OCI-LY7 (cell line): ENCODE measurements around the gene OPALIN. TPM values are rescaled to one million over a fixed set of nuclear protein-coding genes. Genes with fewer than 3 reads are reported as not detected.

ENCODE experiments used
- BruUV-seq: library from RNA; stranded (reverse); fragments of 400-500 nt; replicated peaks from 2 replicates; lab custom pipeline; 2021; lab: Mats Ljungman, UMichigan
- CTCF ChIA-PET: fragments of 300-600 bp; sonication (Branson Sonifier 250); formaldehyde crosslinking; loops from one replicate; lab custom pipeline; 2022; ENCODE audit warnings: antibody characterized with exemption; ENCODE audit not compliant: unreplicated experiment; lab: Charles Lee
- POLR2A ChIA-PET: fragments of 300-600 bp; sonication (Branson Sonifier 250); formaldehyde crosslinking; loops from one replicate; lab custom pipeline; 2022; ENCODE audit warnings: antibody characterized with exemption; lab: Charles Lee
- DNase-seq: peaks from one replicate; pipeline ENCODE4 v3.0.0-alpha.2; 2015; ENCODE audit warnings: low spot score
- H2AFZ ChIP-seq: fragments of 200-600 bp; sonication (generic), shearing (Covaris generic); 2 replicates; pipeline ENCODE4 v1.6.1; 2014; ENCODE audit warnings: mild to moderate bottlenecking, antibody characterized with exemption, low read length, moderate library complexity
- H3K27ac ChIP-seq: fragments of 200-600 bp; sonication (generic); 2 replicates; pipeline ENCODE4 v1.5.1; 2014; ENCODE audit warnings: mixed run types, low read depth, mild to moderate bottlenecking, moderate library complexity, low read length, inconsistent platforms; ENCODE audit not compliant: poor library complexity, severe bottlenecking
- H3K36me3 ChIP-seq: fragments of 200-600 bp; sonication (generic); 2 replicates; pipeline ENCODE4 v1.6.1; 2014; ENCODE audit warnings: mild to moderate bottlenecking, antibody characterized with exemption, low read length, moderate library complexity, mixed read lengths; ENCODE audit not compliant: insufficient read depth
- H3K4me1 ChIP-seq: fragments of 200-600 bp; sonication (generic); 2 replicates; pipeline ENCODE4 v1.5.1; 2014; ENCODE audit warnings: mild to moderate bottlenecking, low read length; ENCODE audit not compliant: insufficient read depth, poor library complexity, severe bottlenecking
- H3K4me2 ChIP-seq: fragments of 200-600 bp; sonication (generic); 2 replicates; pipeline ENCODE4 v1.6.1; 2014; ENCODE audit warnings: mild to moderate bottlenecking, low read length
- H3K4me3 ChIP-seq: fragments of 200-600 bp; sonication (generic); 2 replicates; pipeline ENCODE4 v1.5.1; 2014; ENCODE audit warnings: mild to moderate bottlenecking, low read depth, low read length; ENCODE audit not compliant: poor library complexity, severe bottlenecking
- H3K79me2 ChIP-seq: fragments of 200-600 bp; sonication (generic); 2 replicates; pipeline ENCODE4 v1.6.1; 2016; ENCODE audit warnings: low read depth, mild to moderate bottlenecking, low read length, moderate library complexity, mixed read lengths; ENCODE audit not compliant: insufficient read depth
- H3K9me2 ChIP-seq: fragments of 200-600 bp; sonication (generic); 2 replicates; pipeline ENCODE4 v1.6.1; 2016; ENCODE audit warnings: mild to moderate bottlenecking, low read length, mixed read lengths; ENCODE audit not compliant: insufficient read depth
- H3K9me3 ChIP-seq: fragments of 200-600 bp; sonication (generic); 2 replicates; pipeline ENCODE4 v1.6.1; 2014; ENCODE audit warnings: mild to moderate bottlenecking, mixed run types, low read length, mixed read lengths
- H4K20me1 ChIP-seq: fragments of 200-600 bp; sonication (generic); 2 replicates; pipeline ENCODE4 v1.6.1; 2014; ENCODE audit warnings: mild to moderate bottlenecking, antibody characterized with exemption, low read length, moderate library complexity, mixed read lengths; ENCODE audit not compliant: insufficient read depth
- CTCF ChIP-seq: fragments of 200-600 bp; sonication (generic); conservative IDR thresholded peaks from 2 replicates; pipeline ENCODE4 v1.5.1; 2014; ENCODE audit warnings: mild to moderate bottlenecking, antibody characterized with exemption, low read length, moderate library complexity, mixed read lengths
- EZH2phosphoT487 ChIP-seq: fragments of 200-600 bp; sonication (generic); IDR thresholded peaks from 2 replicates; pipeline ENCODE4 v1.6.1; 2018; ENCODE audit warnings: low read depth, borderline replicate concordance, mild to moderate bottlenecking, mixed run types, antibody characterized with exemption, low read length, moderate library complexity, mixed read lengths
- intact Hi-C: fragments of 100-400 bp; cut with micrococcal nuclease; formaldehyde crosslinking; loops from one replicate; pipeline ENCODE4 v1.10.0; 2022; ENCODE audit not compliant: unreplicated experiment
- total RNA-seq, 2 experiments: library from RNA; depleted of rRNA in 1 of 2; stranded (reverse); fragments of >200 nt in 1 of 2; shearing (Covaris generic) in 1 of 2; gene quantifications; 2 replicates each; pipeline ENCODE4 v1.2.3, GENCODE V29; 2014 to 2022

OPALIN gene
- total RNA-seq, 2 experiments from 2014 or later, result not detected

GRCh38 chr10:96305019-96305418 is 53.8 kb downstream of the OPALIN start:
- intact Hi-C loops, result no loop called here
- Histone ChIP-seq H3K9me2 (no peaks in the 10 kb centered on the region), H3K79me2 (no peaks in the 10 kb centered on the region), H3K4me3 (no peak overlapping the region), H3K27ac (no peak overlapping the region), H2AFZ (no peak overlapping the region), H3K4me2 (peak overlapping the region; percentile 1; the same call in 1 of the 2 replicates), H3K4me1 (peaks cover 45% of the 10 kb centered on the region), H3K9me3 (no peaks in the 10 kb centered on the region), H4K20me1 (no peaks in the 10 kb centered on the region), H3K36me3 (no peaks in the 10 kb centered on the region)
- no TSS peak for BruUV-seq
- ChIA-PET CTCF (no interaction called here), POLR2A (interaction anchor here (1.0 to 3.0 kb wide), 3 partner anchors 10 to 15 kb away, joined by 3 to 16 read pairs (median 5); no protein-coding TSS in a partner anchor)
- DNase-seq, result peak; percentile 34
- TF ChIP-seq CTCF (no peak), EZH2phosphoT487 (no peak)

- peak within 1 kb of the TSS; percentile 1; the same call in 1 of the 2 replicates for H3K4me2 ChIP-seq
- H2AFZ ChIP-seq, result no peak within 1 kb of the TSS
- H3K9me2 ChIP-seq, result no peaks in the 10 kb centered on the region
- intact Hi-C loops, result no loop called here
- no peaks in the 10 kb centered on the region for H3K36me3 ChIP-seq
- TF ChIP-seq EZH2phosphoT487, result no peak
- TF ChIP-seq CTCF, result no peak
- no peak within 1 kb of the TSS for H3K4me3 ChIP-seq
- DNase-seq, result no peak
- no peaks in the 10 kb centered on the region for H3K9me3 ChIP-seq
- ChIA-PET CTCF (no interaction called here), POLR2A (interaction anchor here (0.6 to 5.3 kb wide), 5 partner anchors 9 to 1380 kb away, joined by 3 to 36 read pairs (median 5); no protein-coding TSS in a partner anchor)
- H4K20me1 ChIP-seq, result no peaks in the 10 kb centered on the region
- no peak within 1 kb of the TSS for H3K27ac ChIP-seq
- H3K79me2 ChIP-seq, result no peaks in the 10 kb centered on the region
- H3K4me1 ChIP-seq, result peaks cover 53% of the 10 kb centered on the region
- BruUV-seq, result no TSS peak
Measured at GRCh38 chr10:96304230-96304629, 54.6 kb downstream of the OPALIN start, which contains the start of gene DNTT. Gene DNTT, plus strand, starts transcription at chr10:96304434. Its CDS starts 64 bp downstream, at chr10:96304498.

DNA sequence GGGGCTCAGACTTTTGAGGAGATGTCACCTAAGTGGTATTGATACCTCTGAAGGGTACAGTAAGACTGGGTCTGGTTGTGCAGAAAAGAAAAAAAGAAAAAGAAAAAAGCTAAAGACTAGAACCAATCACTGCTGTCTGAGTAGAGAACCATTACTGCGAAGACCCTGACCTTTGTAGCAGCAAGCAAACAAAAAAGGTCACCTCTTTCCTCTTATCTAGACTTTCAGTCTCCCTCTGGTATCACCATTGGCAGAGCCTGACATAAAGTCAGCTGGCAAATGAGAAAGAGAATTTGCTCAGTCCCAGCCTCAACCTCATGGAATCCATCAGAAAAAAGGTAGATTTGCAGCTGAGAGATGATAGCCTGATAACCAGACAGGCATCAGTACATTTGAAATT is 57.2 kb downstream of the OPALIN start:
- H3K79me2 ChIP-seq, result no peaks in the 10 kb centered on the region
- H3K9me2 ChIP-seq, result no peaks in the 10 kb centered on the region
- H2AFZ ChIP-seq, result no peak overlapping the region
- intact Hi-C loops, result no loop called here
- no TSS peak for BruUV-seq
- no peaks in the 10 kb centered on the region for H3K36me3 ChIP-seq
- TF ChIP-seq EZH2phosphoT487 (no peak), CTCF (no peak)
- DNase-seq, result no peak
- H3K4me1 ChIP-seq, result peaks cover 67% of the 10 kb centered on the region
- ChIA-PET POLR2A (interaction anchor here (0.6 to 5.3 kb wide), 6 partner anchors 10 to 72 kb away, joined by 3 to 36 read pairs (median 6); no protein-coding TSS in a partner anchor), CTCF (no interaction called here)
- H3K27ac ChIP-seq, result no peak overlapping the region
- H3K4me2 ChIP-seq, result no peak overlapping the region
- H3K9me3 ChIP-seq, result no peaks in the 10 kb centered on the region
- no peaks in the 10 kb centered on the region for H4K20me1 ChIP-seq
- no peak overlapping the region for H3K4me3 ChIP-seq
